DMS153 treated with DMSO at 0.1 percent for 48 hours (cell line): Measurements from ENCODE around the gene PLXND1.
"Not testable (repeated sequence)": the region's sequence is repeated elsewhere in the genome, so short reads cannot be mapped to it uniquely, and the experiment has no call there.

ENCODE experiments used
- DNase-seq: peaks from one replicate; lab custom pipeline; 2025; ENCODE audit not compliant: unreplicated experiment; lab: John Stamatoyannopoulos, UW

Gene PLXND1

GRCh38 chr3:129530251-129530791, 76.2 kb downstream of the PLXND1 start:
- DNase-seq, result no peak

DNA sequence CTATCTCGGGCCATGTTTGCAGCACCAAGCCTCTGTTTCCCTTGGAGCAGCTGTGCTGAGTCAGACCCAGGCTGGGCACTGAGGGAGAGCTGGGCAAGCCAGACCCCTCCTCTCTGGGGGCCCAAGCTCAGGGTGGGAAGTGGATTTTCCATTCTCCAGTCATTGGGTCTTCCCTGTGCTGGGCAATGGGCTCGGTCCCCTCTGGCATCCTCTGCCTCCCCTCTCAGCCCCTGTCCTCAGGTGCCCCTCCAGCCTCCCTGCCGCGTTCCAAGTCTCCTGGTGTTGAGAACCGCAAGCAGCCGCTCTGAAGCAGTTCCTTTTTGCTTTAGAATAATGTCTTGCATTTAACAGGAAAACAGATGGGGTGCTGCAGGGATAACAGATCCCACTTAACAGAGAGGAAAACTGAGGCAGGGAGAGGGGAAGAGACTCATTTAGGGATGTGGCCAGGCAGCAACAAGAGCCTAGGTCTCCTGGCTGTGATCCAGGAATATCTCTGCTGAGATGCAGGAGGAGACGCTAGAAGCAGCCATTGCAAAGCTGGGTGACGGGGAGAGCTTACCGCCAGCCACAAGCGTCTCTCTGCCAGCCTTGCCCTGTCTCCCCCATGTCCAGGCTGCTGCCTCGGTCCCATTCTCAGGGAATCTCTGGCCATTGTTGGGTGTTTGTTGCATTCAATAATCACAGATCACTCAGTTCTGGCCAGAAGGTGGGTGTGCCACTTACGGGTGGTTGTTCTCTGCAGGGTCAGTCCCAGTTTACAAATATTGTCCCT, 76.9 kb downstream of the PLXND1 start:
- no peak for DNase-seq

- no peak for DNase-seq
These were observed 77.8 kb downstream of the PLXND1 start, which contains the start of gene RHO for GRCh38 chr3:129528589-129529100. Gene RHO, plus strand, starts transcription at chr3:129528639. Its CDS starts 95 bp downstream, at chr3:129528734.

GRCh38 chr3:129527262-129527661, 79.2 kb downstream of the PLXND1 start:
- DNase-seq, result no peak

DNA sequence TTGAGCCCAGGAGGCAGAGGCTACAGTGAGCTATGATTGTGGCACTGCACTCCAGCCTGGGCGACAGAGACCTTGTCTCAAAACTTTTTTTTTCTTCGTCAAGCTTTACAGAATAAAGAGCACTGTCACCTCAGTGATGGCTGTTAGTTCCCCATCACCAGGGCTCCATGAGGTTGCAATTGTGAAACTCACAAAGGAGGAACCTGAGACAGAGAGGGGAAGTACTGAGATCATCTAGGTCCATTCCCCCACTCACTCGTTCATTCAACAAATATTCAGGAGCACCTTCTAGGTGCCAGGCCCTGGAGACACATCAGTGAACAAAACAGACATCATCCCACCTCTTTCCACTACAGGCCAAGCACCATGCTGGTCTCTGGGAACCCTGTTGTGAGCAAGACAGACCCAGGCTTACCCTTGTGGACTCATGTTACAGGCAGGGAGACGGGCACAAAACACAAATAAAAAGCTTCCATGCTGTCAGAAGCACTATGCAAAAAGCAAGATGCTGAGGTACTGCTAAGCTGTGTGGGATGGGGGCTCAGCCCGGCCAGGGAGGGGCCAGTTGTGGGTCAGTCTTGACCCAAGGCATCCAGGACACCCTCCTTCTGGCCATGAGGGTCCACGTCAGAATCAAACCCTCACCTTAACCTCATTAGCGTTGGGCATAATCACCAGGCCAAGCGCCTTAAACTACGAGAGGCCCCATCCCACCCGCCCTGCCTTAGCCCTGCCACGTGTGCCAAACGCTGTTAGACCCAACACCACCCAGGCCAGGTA, 80.2 kb downstream of the PLXND1 start:
- DNase-seq, result no peak

DNA sequence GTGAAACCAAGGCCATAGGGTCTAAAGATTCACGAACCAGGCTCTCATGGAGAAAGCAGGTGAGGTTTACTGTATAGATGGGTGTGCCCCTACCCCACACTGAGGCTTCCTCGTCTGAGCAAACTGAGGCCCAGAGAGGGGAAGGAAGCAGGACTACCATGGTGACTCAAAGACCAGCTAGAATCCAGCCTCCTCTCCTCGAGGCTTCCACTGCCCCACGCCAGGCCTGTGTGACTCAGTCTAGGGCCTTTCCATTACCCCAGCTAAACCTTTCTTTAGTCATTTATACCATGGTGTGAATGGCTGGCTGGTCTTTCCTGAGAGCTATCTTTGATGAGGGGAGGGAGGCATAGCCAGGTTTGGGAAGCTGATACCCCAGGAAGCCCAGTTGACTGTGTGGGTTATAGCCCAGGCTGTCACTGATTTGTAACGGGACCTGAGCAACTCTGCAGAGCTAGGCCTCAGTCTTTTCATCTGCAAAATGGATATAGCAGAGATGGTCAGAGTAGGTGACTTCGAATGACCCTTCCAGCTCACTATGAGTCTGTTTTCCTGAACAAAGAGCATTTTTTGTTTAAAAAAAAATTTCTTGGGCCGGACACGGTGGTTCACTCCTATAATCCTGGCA, 81.0 kb downstream of the PLXND1 start:
- DNase-seq, result no peak

DNA sequence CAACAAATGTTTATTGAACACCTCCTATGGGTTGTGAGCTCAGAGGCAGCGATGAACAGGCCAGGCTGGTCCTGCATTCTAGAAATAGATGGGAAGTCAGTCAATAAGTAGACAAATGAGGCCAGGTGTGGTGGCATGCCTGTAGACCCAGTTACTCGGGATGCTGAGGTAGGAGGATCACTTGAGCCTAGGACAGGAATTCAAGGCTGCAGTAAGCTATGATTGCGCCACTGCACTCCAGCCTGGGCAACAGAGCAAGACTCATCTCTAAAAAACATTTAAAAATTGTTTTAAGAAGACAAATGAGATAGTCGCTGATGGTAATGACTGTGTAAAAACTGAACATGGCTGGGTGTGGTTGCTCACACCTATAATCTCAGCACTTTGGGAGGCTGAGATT, 82.4 kb downstream of the PLXND1 start:
- DNase-seq, result no peak

DNA sequence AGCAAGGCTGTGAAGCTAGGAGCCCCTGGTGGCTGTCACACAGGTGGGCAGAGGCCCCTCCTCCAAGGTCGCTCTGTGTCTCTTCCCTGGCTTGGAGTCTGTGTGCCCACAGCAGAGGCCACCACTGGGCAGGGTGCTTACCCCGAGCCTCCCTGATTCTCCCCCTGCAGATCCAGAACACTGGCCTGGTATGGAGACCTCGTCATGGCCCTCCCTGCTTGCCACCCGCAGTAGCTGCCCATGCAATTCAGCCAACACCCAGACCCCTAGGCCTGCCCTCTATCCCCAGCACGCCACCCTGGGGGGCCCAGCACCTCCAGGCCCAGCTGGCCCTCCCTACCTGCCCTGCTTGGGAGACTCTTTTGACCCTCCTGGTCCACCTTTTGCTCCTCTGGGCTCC, 83.5 kb downstream of the PLXND1 start:
- DNase-seq, result no peak

DNA sequence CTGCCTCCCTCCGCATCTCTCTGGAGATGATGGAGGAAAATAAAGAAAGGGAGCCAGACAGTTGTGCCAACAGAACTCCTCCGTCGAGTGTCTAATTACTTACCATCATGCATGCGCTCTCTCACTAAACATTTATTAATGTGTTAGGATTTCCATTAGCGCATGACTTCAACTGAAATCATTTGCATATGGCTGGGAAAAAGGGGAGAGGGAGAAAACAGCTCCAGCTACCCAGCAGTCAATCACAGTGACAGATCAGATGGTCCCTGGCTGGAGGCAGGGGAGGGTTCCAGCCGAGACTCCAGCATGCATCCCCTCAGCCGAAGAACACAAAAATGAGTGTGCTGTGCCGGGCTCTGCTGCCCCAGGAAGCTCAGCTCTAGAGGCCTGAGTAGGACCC, 84.9 kb downstream of the PLXND1 start:
- no peak for DNase-seq

DNA sequence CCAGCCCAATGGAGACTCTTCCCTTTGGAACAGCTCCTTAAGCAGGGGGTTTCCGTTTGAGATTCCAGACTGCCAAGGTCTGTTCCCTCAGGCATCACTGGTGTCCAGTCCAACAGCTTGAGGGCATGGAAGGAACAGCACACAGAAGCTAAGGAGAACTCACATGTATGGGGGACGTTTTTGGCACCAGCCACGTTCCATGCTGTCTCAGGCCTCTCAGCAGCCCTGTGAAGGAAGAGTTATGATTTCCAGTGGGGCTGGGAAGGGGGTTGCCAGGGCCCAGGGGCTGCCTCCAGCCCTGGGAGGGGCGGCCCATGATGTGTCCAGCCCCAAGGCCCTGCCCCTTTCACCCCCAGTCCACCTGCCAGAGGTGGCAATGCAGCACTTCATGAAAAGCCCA, 85.5 kb downstream of the PLXND1 start:
- no peak for DNase-seq

- no peak for DNase-seq
These were observed 86.4 kb downstream of the PLXND1 start for GRCh38 chr3:129519896-129520715.

- no peak for DNase-seq
These were observed 87.0 kb downstream of the PLXND1 start for GRCh38 chr3:129519449-129519848.

GRCh38 chr3:129518581-129518980, 87.9 kb downstream of the PLXND1 start:
- no peak for DNase-seq

GRCh38 chr3:129518038-129518561, 88.4 kb downstream of the PLXND1 start:
- DNase-seq, result no peak

GRCh38 chr3:129517516-129517915, 89.0 kb downstream of the PLXND1 start:
- DNase-seq, result no peak

- not testable (repeated sequence) for DNase-seq
These were observed 90.5 kb downstream of the PLXND1 start for GRCh38 chr3:129515821-129516432.

- DNase-seq, result not testable (repeated sequence)
These were observed 91.2 kb downstream of the PLXND1 start for GRCh38 chr3:129515108-129515820.

DNA sequence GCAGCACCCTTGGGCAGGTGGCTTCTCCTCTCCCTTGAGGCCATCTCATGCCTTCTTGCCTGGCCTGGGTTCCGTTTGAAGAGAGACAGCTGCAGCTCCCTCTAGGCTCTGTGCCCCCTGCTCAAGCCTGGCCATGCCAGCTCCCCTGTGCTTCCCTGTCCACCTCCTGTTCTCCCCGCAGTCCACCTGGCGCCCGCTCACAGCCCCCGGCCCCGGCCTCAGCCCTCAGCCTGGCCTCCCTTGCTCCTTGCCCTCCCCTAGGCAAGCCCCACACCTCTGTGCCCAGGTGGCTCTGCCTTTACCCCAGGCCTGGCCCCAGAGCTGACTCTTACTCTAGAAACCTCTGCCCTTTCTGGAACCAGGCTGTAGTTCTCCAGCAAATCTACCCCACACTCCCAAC, 91.9 kb downstream of the PLXND1 start:
- DNase-seq, result no peak

GRCh38 chr3:129514110-129514509, 92.4 kb downstream of the PLXND1 start:
- DNase-seq, result no peak
